PC-3 (cell line): ENCODE data around the gene LIN7B.

Source experiments
- CTCF ChIP-seq: fragments of 300-600 bp; sonication (generic); conservative IDR thresholded peaks from 2 replicates; pipeline ENCODE4 v1.5.1; 2017; ENCODE audit warnings: antibody characterized with exemption, low read depth, mild to moderate bottlenecking, low read length
- EZH2 ChIP-seq: fragments of 300-600 bp; sonication (generic); IDR thresholded peaks from one replicate; pipeline ENCODE4 v1.6.1; 2017; ENCODE audit warnings: antibody characterized with exemption, mild to moderate bottlenecking, low read length; ENCODE audit not compliant: unreplicated experiment
- EZH2phosphoT487 ChIP-seq: fragments of 300-600 bp; sonication (generic); IDR thresholded peaks from 2 replicates; pipeline ENCODE4 v1.6.1; 2018; ENCODE audit warnings: mild to moderate bottlenecking, antibody characterized with exemption, low read length, borderline replicate concordance

GRCh38 chr19:49073514-49074378, 40.4 kb upstream of the LIN7B start:
- TF ChIP-seq EZH2 = no peak
- TF ChIP-seq CTCF = peak; percentile 53
- no peak for TF ChIP-seq EZH2phosphoT487
